Panc1 (cell line): ENCODE results near the gene CST4. TPM values are rescaled to one million over a fixed set of nuclear protein-coding genes. Genes with fewer than 3 reads are reported as not detected.
"Not testable (repeated sequence)": the region's sequence is repeated elsewhere in the genome, so short reads cannot be mapped to it uniquely, and the experiment has no call there.

ENCODE experiments used
- ATAC-seq: fragments of 200-7000 bp; cut with Tn5 transposase; 2 replicates; pipeline ENCODE4 v1.9.1; 2020; ENCODE audit warnings: mild to moderate bottlenecking, moderate library complexity
- BruUV-seq: library from RNA; stranded (reverse); fragments of 400-500 nt; replicated peaks from 2 replicates; lab custom pipeline; 2021; lab: Mats Ljungman, UMichigan
- CTCF ChIA-PET: fragments of 300-600 bp; sonication (Branson Sonifier 250); formaldehyde crosslinking; loops from one replicate; lab custom pipeline; 2022; ENCODE audit warnings: antibody characterized with exemption; lab: Charles Lee
- POLR2A ChIA-PET: fragments of 300-600 bp; sonication (Branson Sonifier 250); formaldehyde crosslinking; loops from one replicate; lab custom pipeline; 2022; ENCODE audit warnings: antibody characterized with exemption; lab: Charles Lee
- DNase-seq: peaks from one replicate; pipeline ENCODE4 v3.0.0-alpha.2; 2010; ENCODE audit warnings: low read depth, low spot score
- H3K27ac ChIP-seq: 2 replicates; pipeline ENCODE4 v1.5.1; 2011; ENCODE audit warnings: mild to moderate bottlenecking, low read length, inconsistent platforms
- H3K27me3 ChIP-seq: fragments of 200-500 bp; sonication (Bioruptor generic); 2 replicates; pipeline ENCODE4 v1.6.0; 2014; ENCODE audit warnings: low read length, inconsistent platforms; ENCODE audit not compliant: control insufficient read depth, insufficient read depth
- H3K36me3 ChIP-seq: fragments of 200-500 bp; sonication (Bioruptor generic); 2 replicates; pipeline ENCODE4 v1.5.1; 2014; ENCODE audit warnings: inconsistent platforms, mild to moderate bottlenecking, low read length, moderate library complexity; ENCODE audit not compliant: control insufficient read depth, insufficient read depth
- H3K4me1 ChIP-seq: 2 replicates; pipeline ENCODE4 v1.5.1; 2011; ENCODE audit warnings: inconsistent platforms, mild to moderate bottlenecking, low read length, moderate library complexity; ENCODE audit not compliant: control insufficient read depth, insufficient read depth
- H3K4me3 ChIP-seq, 2 experiments: 2 replicates each; pipeline ENCODE4 v1.5.1; 2011 to 2012; ENCODE audit warnings: low read depth in 2 of 2, low read length in 2 of 2, mild to moderate bottlenecking in 2 of 2, inconsistent platforms in 1 of 2, moderate library complexity in 1 of 2
- H3K9me3 ChIP-seq: fragments of 200-500 bp; sonication (Bioruptor generic); 2 replicates; pipeline ENCODE4 v1.5.1; 2014; ENCODE audit warnings: low read depth, mild to moderate bottlenecking, inconsistent platforms, low read length, moderate library complexity; ENCODE audit not compliant: control insufficient read depth, insufficient read depth
- POLR2AphosphoS5 ChIP-seq: IDR thresholded peaks from 2 replicates; pipeline ENCODE4 v1.6.1; 2012; ENCODE audit warnings: mild to moderate bottlenecking, low read depth, low read length, moderate library complexity
- SIN3A ChIP-seq: IDR thresholded peaks from 2 replicates; pipeline ENCODE4 v1.6.1; 2012; ENCODE audit warnings: low read depth, mild to moderate bottlenecking, low read length, moderate library complexity, borderline replicate concordance; ENCODE audit not compliant: insufficient read depth
- TCF7L2 ChIP-seq: IDR thresholded peaks from 2 replicates; pipeline ENCODE4 v1.6.1; 2011; ENCODE audit warnings: mild to moderate bottlenecking, low read depth, low read length, inconsistent platforms
- in situ Hi-C: cut with HindIII; loops from 2 replicates; pipeline ENCODE4 v1.10.0; 2016; ENCODE audit warnings: low sequenced_read_pairs, low pct_unique_long_range_greater_than_20kb
- intact Hi-C: fragments of 100-400 bp; cut with micrococcal nuclease; formaldehyde crosslinking; loops from one replicate; pipeline ENCODE4 v1.10.0; 2022; ENCODE audit not compliant: unreplicated experiment
- total RNA-seq: library from RNA; stranded (reverse); gene quantifications from one replicate; pipeline ENCODE4 v1.2.1, GENCODE V29; 2021; ENCODE audit not compliant: unreplicated experiment
- TF ChIP-seq, protein P1 (sequence below), 2 experiments: IDR thresholded peaks; 2 replicates each; pipeline ENCODE4 v1.6.1; 2011 to 2012; ENCODE audit warnings: low read depth in 2 of 2, control low read depth in 1 of 2, low read length in 1 of 2, mild to moderate bottlenecking in 1 of 2, moderate library complexity in 1 of 2; ENCODE audit not compliant: insufficient read depth in 1 of 2
- TF ChIP-seq, protein P2 (sequence below): fragments of 450-650 bp; IDR thresholded peaks from 2 replicates; pipeline ENCODE4 v1.5.1; 2017; ENCODE audit warnings: mild to moderate bottlenecking

Gene CST4
- total RNA-seq, 1 experiment from 2014 or later, result not detected

DNA sequence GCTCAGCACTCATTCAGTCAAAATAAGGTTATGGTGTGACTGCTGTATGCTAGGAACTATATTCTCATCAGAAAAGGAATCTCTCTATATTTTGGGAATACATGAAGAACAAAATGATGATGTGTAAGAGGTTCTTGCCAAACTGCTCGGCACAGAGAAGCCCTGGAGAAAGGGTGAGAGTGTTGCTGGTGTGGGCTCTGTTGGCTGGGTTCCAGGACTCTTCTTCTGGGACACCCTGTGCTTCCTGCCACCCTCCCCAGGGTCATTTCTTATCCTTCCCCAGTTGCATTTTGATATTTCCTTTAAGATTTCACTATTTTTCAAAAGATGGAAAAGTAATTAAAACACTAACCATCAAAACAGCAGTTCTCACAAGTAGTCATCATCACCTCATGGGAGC is 33.1 kb upstream of the CST4 start:
- CTCF ChIA-PET, result no interaction called here
- Histone ChIP-seq H3K4me1 (no peaks in the 10 kb centered on the region), H3K36me3 (no peaks in the 10 kb centered on the region), H3K9me3 (no peaks in the 10 kb centered on the region), H3K4me3 (no peak overlapping the region), H3K27ac (no peak overlapping the region), H3K27me3 (no peaks in the 10 kb centered on the region)
- intact Hi-C loops, result loop anchor here (5.0 kb wide), 1 partner anchor 215 kb away; no protein-coding TSS in a partner anchor
- no peak for TF ChIP-seq POLR2AphosphoS5
- no peak for TF ChIP-seq SIN3A
- TF ChIP-seq TCF7L2, result no peak
- TF ChIP-seq, protein P1, sequence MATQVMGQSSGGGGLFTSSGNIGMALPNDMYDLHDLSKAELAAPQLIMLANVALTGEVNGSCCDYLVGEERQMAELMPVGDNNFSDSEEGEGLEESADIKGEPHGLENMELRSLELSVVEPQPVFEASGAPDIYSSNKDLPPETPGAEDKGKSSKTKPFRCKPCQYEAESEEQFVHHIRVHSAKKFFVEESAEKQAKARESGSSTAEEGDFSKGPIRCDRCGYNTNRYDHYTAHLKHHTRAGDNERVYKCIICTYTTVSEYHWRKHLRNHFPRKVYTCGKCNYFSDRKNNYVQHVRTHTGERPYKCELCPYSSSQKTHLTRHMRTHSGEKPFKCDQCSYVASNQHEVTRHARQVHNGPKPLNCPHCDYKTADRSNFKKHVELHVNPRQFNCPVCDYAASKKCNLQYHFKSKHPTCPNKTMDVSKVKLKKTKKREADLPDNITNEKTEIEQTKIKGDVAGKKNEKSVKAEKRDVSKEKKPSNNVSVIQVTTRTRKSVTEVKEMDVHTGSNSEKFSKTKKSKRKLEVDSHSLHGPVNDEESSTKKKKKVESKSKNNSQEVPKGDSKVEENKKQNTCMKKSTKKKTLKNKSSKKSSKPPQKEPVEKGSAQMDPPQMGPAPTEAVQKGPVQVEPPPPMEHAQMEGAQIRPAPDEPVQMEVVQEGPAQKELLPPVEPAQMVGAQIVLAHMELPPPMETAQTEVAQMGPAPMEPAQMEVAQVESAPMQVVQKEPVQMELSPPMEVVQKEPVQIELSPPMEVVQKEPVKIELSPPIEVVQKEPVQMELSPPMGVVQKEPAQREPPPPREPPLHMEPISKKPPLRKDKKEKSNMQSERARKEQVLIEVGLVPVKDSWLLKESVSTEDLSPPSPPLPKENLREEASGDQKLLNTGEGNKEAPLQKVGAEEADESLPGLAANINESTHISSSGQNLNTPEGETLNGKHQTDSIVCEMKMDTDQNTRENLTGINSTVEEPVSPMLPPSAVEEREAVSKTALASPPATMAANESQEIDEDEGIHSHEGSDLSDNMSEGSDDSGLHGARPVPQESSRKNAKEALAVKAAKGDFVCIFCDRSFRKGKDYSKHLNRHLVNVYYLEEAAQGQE (IDR thresholded peaks at IDR 0.05; ENCODE audit: insufficient read depth in 1 of 2, low read depth in 2 of 2, low read length in 1 of 2), result no peak
- TF ChIP-seq, protein P2, sequence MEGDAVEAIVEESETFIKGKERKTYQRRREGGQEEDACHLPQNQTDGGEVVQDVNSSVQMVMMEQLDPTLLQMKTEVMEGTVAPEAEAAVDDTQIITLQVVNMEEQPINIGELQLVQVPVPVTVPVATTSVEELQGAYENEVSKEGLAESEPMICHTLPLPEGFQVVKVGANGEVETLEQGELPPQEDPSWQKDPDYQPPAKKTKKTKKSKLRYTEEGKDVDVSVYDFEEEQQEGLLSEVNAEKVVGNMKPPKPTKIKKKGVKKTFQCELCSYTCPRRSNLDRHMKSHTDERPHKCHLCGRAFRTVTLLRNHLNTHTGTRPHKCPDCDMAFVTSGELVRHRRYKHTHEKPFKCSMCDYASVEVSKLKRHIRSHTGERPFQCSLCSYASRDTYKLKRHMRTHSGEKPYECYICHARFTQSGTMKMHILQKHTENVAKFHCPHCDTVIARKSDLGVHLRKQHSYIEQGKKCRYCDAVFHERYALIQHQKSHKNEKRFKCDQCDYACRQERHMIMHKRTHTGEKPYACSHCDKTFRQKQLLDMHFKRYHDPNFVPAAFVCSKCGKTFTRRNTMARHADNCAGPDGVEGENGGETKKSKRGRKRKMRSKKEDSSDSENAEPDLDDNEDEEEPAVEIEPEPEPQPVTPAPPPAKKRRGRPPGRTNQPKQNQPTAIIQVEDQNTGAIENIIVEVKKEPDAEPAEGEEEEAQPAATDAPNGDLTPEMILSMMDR, result no peak
- no TSS peak for BruUV-seq
- in situ Hi-C loops, result no loop called here
- DNase-seq (no peak), ATAC-seq (no peak)
- POLR2A ChIA-PET, result no interaction called here

DNA sequence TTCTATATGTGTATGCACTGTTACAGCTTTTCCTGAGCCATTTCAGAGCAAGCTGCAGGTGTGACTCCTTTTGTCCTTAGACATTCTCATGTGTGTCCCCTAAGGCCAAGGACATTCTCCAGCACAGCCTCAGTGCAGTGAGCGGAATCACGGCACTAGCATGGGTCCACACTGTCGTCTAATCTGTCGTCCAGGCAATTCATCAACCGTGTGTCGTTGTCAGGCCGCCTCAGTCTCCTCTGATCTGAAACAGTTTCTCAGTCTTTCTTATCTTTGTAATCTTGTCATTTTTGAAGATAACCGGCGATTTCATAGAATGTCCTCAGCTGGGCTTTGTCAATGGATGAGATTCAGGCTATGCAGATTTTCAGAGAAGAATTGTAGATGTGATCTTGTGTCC is 30.5 kb upstream of the CST4 start:
- H3K4me1 ChIP-seq, intact Hi-C loops, ATAC-seq, H3K4me3 ChIP-seq, POLR2A ChIA-PET, H3K9me3 ChIP-seq, H3K27me3 ChIP-seq, DNase-seq, CTCF ChIA-PET, BruUV-seq, H3K27ac ChIP-seq, in situ Hi-C loops, H3K36me3 ChIP-seq: not testable (repeated sequence)

DNA sequence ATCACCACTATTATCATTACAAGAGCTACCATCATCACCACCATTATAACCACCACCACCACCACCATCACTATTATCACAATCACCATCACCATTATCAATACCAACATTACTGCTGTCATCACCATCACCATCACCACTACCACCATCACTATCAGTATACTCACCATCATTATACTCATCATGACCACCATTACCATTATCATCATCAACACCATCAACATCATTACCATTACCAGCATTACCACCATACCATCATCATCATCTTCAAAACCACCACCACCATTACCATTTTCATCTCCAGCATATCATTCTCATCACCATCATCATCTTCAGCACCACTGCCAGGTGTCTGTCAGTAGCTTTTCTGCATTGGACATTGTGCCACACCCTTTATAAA is 22.9 kb upstream of the CST4 start:
- not testable (repeated sequence) for BruUV-seq, H3K9me3 ChIP-seq

More for the DNA sequence above, 22.9 kb upstream of the CST4 start:
- intact Hi-C loops, H3K4me3 ChIP-seq, H3K4me1 ChIP-seq, in situ Hi-C loops, H3K27me3 ChIP-seq, CTCF ChIA-PET, H3K36me3 ChIP-seq, H3K27ac ChIP-seq, POLR2A ChIA-PET, DNase-seq, ATAC-seq: not testable (repeated sequence)
